HEK293T (cell line): ENCODE data around the gene NSF.
"Not testable (repeated sequence)": the region's sequence is repeated elsewhere in the genome, so short reads cannot be mapped to it uniquely, and the experiment has no call there.

ENCODE experiments used
- ARNT ChIP-seq: fragments of 450-650 bp; IDR thresholded peaks from 2 replicates; pipeline ENCODE4 v1.6.1; 2017; ENCODE audit warnings: mild to moderate bottlenecking
- BHLHE40 ChIP-seq: fragments of 450-650 bp; IDR thresholded peaks from 2 replicates; pipeline ENCODE4 v1.6.1; 2016; ENCODE audit warnings: mild to moderate bottlenecking, moderate library complexity, borderline replicate concordance
- ELF4 ChIP-seq: fragments of 450-650 bp; IDR thresholded peaks from 2 replicates; pipeline ENCODE4 v1.6.1; 2017; ENCODE audit warnings: antibody characterized with exemption
- FOXA1 ChIP-seq: fragments of 450-650 bp; IDR thresholded peaks from 2 replicates; pipeline ENCODE4 v1.6.1; 2016; ENCODE audit warnings: mild to moderate bottlenecking
- FOXK2 ChIP-seq: fragments of 450-650 bp; IDR thresholded peaks from 2 replicates; pipeline ENCODE4 v1.6.1; 2016; ENCODE audit warnings: mild to moderate bottlenecking
- FOXM1 ChIP-seq: fragments of 450-650 bp; IDR thresholded peaks from 2 replicates; pipeline ENCODE4 v1.6.1; 2017; ENCODE audit warnings: mild to moderate bottlenecking, borderline replicate concordance
- HDGF ChIP-seq: fragments of 450-650 bp; IDR thresholded peaks from 2 replicates; pipeline ENCODE4 v1.6.1; 2017; ENCODE audit warnings: antibody characterized with exemption, borderline replicate concordance
- L3MBTL2 ChIP-seq: fragments of 450-650 bp; conservative IDR thresholded peaks from 2 replicates; pipeline ENCODE4 v1.6.1; 2016; ENCODE audit warnings: mild to moderate bottlenecking
- NFRKB ChIP-seq: fragments of 450-650 bp; IDR thresholded peaks from 2 replicates; pipeline ENCODE4 v1.6.1; 2016; ENCODE audit warnings: mild to moderate bottlenecking, moderate library complexity
- SP1 ChIP-seq: fragments of 450-650 bp; IDR thresholded peaks from 2 replicates; pipeline ENCODE4 v1.6.1; 2017
- ZNF384 ChIP-seq: fragments of 450-650 bp; IDR thresholded peaks from 2 replicates; pipeline ENCODE4 v1.6.1; 2016
- TF ChIP-seq, protein P1 (sequence below): fragments of 450-650 bp; IDR thresholded peaks from 2 replicates; pipeline ENCODE4 v1.6.1; 2016

DNA sequence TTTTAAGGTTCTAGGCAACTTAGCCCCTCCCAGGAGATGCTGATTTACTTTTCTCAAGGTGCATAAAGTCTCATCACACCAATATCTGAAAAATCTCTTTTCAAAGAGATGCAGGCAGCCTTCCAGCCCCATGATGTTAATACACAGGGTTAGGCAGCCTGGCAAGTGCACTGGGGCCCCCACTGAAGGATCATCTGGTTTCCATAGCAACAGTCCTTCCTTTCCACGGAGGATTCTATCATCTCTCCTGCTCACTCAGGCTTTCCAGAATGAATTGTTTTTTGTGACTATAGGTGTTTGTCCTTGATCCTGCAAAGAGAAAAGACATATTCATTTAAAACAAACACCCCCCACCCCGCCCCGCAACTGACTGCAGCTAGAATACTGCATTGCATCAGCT is 5.0 kb upstream of the NSF start:
- not testable (repeated sequence) for TF ChIP-seq BHLHE40, ARNT, SP1, L3MBTL2, FOXA1, FOXK2, ELF4, FOXM1, NFRKB, ZNF384, HDGF
- TF ChIP-seq, protein P1, sequence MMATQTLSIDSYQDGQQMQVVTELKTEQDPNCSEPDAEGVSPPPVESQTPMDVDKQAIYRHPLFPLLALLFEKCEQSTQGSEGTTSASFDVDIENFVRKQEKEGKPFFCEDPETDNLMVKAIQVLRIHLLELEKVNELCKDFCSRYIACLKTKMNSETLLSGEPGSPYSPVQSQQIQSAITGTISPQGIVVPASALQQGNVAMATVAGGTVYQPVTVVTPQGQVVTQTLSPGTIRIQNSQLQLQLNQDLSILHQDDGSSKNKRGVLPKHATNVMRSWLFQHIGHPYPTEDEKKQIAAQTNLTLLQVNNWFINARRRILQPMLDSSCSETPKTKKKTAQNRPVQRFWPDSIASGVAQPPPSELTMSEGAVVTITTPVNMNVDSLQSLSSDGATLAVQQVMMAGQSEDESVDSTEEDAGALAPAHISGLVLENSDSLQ: not testable (repeated sequence)
